Epithelial cell of esophagus (primary cell): Measurements from ENCODE around the gene PTPN11.

ENCODE experiments used
- DNase-seq: peaks from one replicate; pipeline ENCODE4 v3.0.0; 2010; ENCODE audit warnings: low read depth
- H3K4me3 ChIP-seq: 2 replicates; pipeline ENCODE4 v1.5.1; 2011; ENCODE audit warnings: mild to moderate bottlenecking, low read length, control low read depth
- CTCF ChIP-seq: IDR thresholded peaks from 2 replicates; pipeline ENCODE4 v1.5.1; 2011; ENCODE audit warnings: low read depth, mild to moderate bottlenecking, low read length, control low read depth, inconsistent platforms; ENCODE audit not compliant: insufficient read depth; ENCODE audit errors: missing control alignments

Gene PTPN11

GRCh38 chr12:112524676-112525425, 106.1 kb downstream of the PTPN11 start:
- peak; percentile 20 for TF ChIP-seq CTCF
- peak; percentile 67 for DNase-seq
- no peak overlapping the region for H3K4me3 ChIP-seq

- no peak for TF ChIP-seq CTCF
- H3K4me3 ChIP-seq = no peak overlapping the region
- no peak for DNase-seq
Observed at GRCh38 chr12:112525426-112525809, 106.7 kb downstream of the PTPN11 start.

- no peak for DNase-seq
- no peak overlapping the region for H3K4me3 ChIP-seq
- TF ChIP-seq CTCF = no peak
Observed at GRCh38 chr12:112527082-112527481, 108.3 kb downstream of the PTPN11 start.

GRCh38 chr12:112527501-112527900, 108.8 kb downstream of the PTPN11 start:
- no peak for TF ChIP-seq CTCF
- no peak for DNase-seq
- H3K4me3 ChIP-seq = no peak overlapping the region

- DNase-seq = no peak
- H3K4me3 ChIP-seq = no peak overlapping the region
- no peak for TF ChIP-seq CTCF
Observed at GRCh38 chr12:112528521-112528920, 109.8 kb downstream of the PTPN11 start.

- no peak for DNase-seq
- TF ChIP-seq CTCF = no peak
- H3K4me3 ChIP-seq = no peak overlapping the region
Observed at GRCh38 chr12:112530941-112531340, 112.2 kb downstream of the PTPN11 start.

- no peak overlapping the region for H3K4me3 ChIP-seq
- DNase-seq = no peak
- no peak for TF ChIP-seq CTCF
Observed at GRCh38 chr12:112532106-112532505, 113.4 kb downstream of the PTPN11 start.
